HEK293 (cell line): Measurements from ENCODE around the gene ALDH2.
A peak's percentile ranks its signal among the peaks of the same experiment; 100 is the strongest.

Experiments used
- CTCF ChIA-PET: fragments of 350-600 bp; formaldehyde crosslinking; extraction: SDS; loops from one replicate; lab custom pipeline; 2021; ENCODE audit warnings: antibody characterized with exemption; lab: Yijun Ruan, JAX
- POLR2A ChIA-PET: fragments of 300-600 bp; formaldehyde crosslinking; extraction: SDS; loops from one replicate; lab custom pipeline; 2020; ENCODE audit warnings: antibody characterized with exemption, inconsistent platforms; lab: Yijun Ruan, JAX
- H3K27ac ChIP-seq: fragments of 200-500 bp; sonication (Bioruptor generic); 2 replicates; pipeline ENCODE4 v1.5.1; 2014; ENCODE audit warnings: low read depth, low read length, control low read depth, inconsistent platforms; ENCODE audit errors: extremely low read depth
- H3K36me3 ChIP-seq, 2 experiments: fragments of 200-500 bp in 1 of 2; sonication (Bioruptor generic) in 1 of 2; 1 replicate in 1 of 2; 2 replicates in 1 of 2; pipeline ENCODE4 v1.5.1; 2014 to 2017; ENCODE audit warnings: inconsistent platforms in 2 of 2, low read length in 2 of 2; ENCODE audit not compliant: control insufficient read depth in 2 of 2, insufficient read depth in 1 of 2
- H3K4me1 ChIP-seq: fragments of 200-500 bp; sonication (Bioruptor generic); 2 replicates; pipeline ENCODE4 v1.5.1; 2014; ENCODE audit warnings: mild to moderate bottlenecking, low read length, inconsistent platforms; ENCODE audit not compliant: control insufficient read depth, insufficient read depth
- H3K4me3 ChIP-seq: 2 replicates; pipeline ENCODE4 v1.5.1; 2011; ENCODE audit warnings: low read depth, mild to moderate bottlenecking, control low read depth, low read length, moderate library complexity
- H3K9me3 ChIP-seq: fragments of 200-500 bp; sonication (Bioruptor generic); 2 replicates; pipeline ENCODE4 v1.5.1; 2014; ENCODE audit warnings: low read depth, low read length, inconsistent platforms; ENCODE audit not compliant: control insufficient read depth, insufficient read depth
- GLI2 ChIP-seq: fragments of 450-650 bp; formaldehyde crosslinking; IDR thresholded peaks from 2 replicates; pipeline ENCODE4; 2017; ENCODE audit warnings: missing biosample characterization, missing genetic modification characterization, low read depth, borderline replicate concordance
- KLF17 ChIP-seq: fragments of 450-650 bp; formaldehyde crosslinking; IDR thresholded peaks from 2 replicates; pipeline ENCODE4 v1.5.1; 2016; ENCODE audit warnings: missing biosample characterization, missing genetic modification characterization
- MYNN ChIP-seq: fragments of 450-650 bp; formaldehyde crosslinking; IDR thresholded peaks from 2 replicates; pipeline ENCODE4 v1.5.1; 2016; ENCODE audit warnings: missing biosample characterization, missing genetic modification characterization, borderline replicate concordance
- PRDM10 ChIP-seq: fragments of 450-650 bp; formaldehyde crosslinking; IDR thresholded peaks from 2 replicates; pipeline ENCODE4 v1.5.1; 2016; ENCODE audit warnings: missing biosample characterization, missing genetic modification characterization
- SCRT1 ChIP-seq: fragments of 450-650 bp; formaldehyde crosslinking; IDR thresholded peaks from 2 replicates; pipeline ENCODE4 v1.5.1; 2016; ENCODE audit warnings: missing biosample characterization, missing genetic modification characterization, borderline replicate concordance
- SP3 ChIP-seq: fragments of 450-650 bp; formaldehyde crosslinking; IDR thresholded peaks from 2 replicates; pipeline ENCODE4 v1.5.1; 2016; ENCODE audit warnings: missing biosample characterization, missing genetic modification characterization
- YY1 ChIP-seq: fragments of 450-650 bp; formaldehyde crosslinking; IDR thresholded peaks from 2 replicates; pipeline ENCODE4 v1.5.1; 2018; ENCODE audit warnings: missing biosample characterization, missing genetic modification characterization
- ZFP69B ChIP-seq: fragments of 450-650 bp; formaldehyde crosslinking; IDR thresholded peaks from 2 replicates; pipeline ENCODE4 v1.5.1; 2016; ENCODE audit warnings: missing biosample characterization, missing genetic modification characterization
- ZNF24 ChIP-seq: fragments of 450-650 bp; formaldehyde crosslinking; IDR thresholded peaks from 2 replicates; pipeline ENCODE4 v1.5.1; 2016; ENCODE audit warnings: missing biosample characterization, missing genetic modification characterization
- ZNF280D ChIP-seq: fragments of 450-650 bp; formaldehyde crosslinking; IDR thresholded peaks from 2 replicates; pipeline ENCODE4 v1.5.1; 2016; ENCODE audit warnings: missing biosample characterization, missing genetic modification characterization
- ZNF311 ChIP-seq: fragments of 450-650 bp; formaldehyde crosslinking; IDR thresholded peaks from 2 replicates; pipeline ENCODE4 v1.5.1; 2017; ENCODE audit warnings: missing biosample characterization, missing genetic modification characterization, borderline replicate concordance
- ZNF394 ChIP-seq: fragments of 450-650 bp; formaldehyde crosslinking; IDR thresholded peaks from 2 replicates; pipeline ENCODE4 v1.5.1; 2016; ENCODE audit warnings: missing biosample characterization, missing genetic modification characterization, mild to moderate bottlenecking, moderate library complexity, borderline replicate concordance
- ZNF548 ChIP-seq: fragments of 450-650 bp; formaldehyde crosslinking; IDR thresholded peaks from 2 replicates; pipeline ENCODE4 v1.5.1; 2016; ENCODE audit warnings: missing biosample characterization, missing genetic modification characterization
- ZNF639 ChIP-seq: fragments of 450-650 bp; formaldehyde crosslinking; IDR thresholded peaks from 2 replicates; pipeline ENCODE4 v1.5.1; 2016; ENCODE audit warnings: missing biosample characterization, missing genetic modification characterization
- ZNF645 ChIP-seq: fragments of 450-650 bp; formaldehyde crosslinking; IDR thresholded peaks from 2 replicates; pipeline ENCODE4; 2016; ENCODE audit warnings: missing biosample characterization, missing genetic modification characterization
- ZNF660 ChIP-seq: fragments of 450-650 bp; IDR thresholded peaks from 2 replicates; pipeline ENCODE4 v1.5.1; 2018; ENCODE audit warnings: missing biosample characterization, mild to moderate bottlenecking, missing genetic modification characterization
- ZNF707 ChIP-seq: fragments of 450-650 bp; formaldehyde crosslinking; IDR thresholded peaks from 2 replicates; pipeline ENCODE4 v1.5.1; 2016; ENCODE audit warnings: missing biosample characterization, missing genetic modification characterization
- ZNF792 ChIP-seq: fragments of 450-650 bp; formaldehyde crosslinking; IDR thresholded peaks from 2 replicates; pipeline ENCODE4 v1.5.1; 2016; ENCODE audit warnings: missing biosample characterization, missing genetic modification characterization

ALDH2 gene

GRCh38 chr12:111780615-111781014 is 13.9 kb downstream of the ALDH2 start (continued):
- TF ChIP-seq SCRT1 (no peak), ZNF707 (tag by site-specific recombination) (no peak)

- CTCF ChIA-PET, result interaction anchor here (0.6 kb wide), 1 partner anchor 390 kb away, joined by 3 read pairs; no protein-coding TSS in a partner anchor
- Histone ChIP-seq H3K36me3 (peaks cover 11 to 52% of the 10 kb centered on the region in 2 experiments; a peak in 2 of 3 replicates), H3K9me3 (no peaks in the 10 kb centered on the region; the same call in 1 of the 2 replicates), H3K4me1 (peaks cover under 1% of the 10 kb centered on the region; the same call in 1 of the 2 replicates), H3K27ac (no peak overlapping the region)
- POLR2A ChIA-PET, result no interaction called here
- no peak for TF ChIP-seq ZNF311
- no peak for TF ChIP-seq PRDM10 (tag by site-specific recombination)
- TF ChIP-seq ZNF394, result no peak
- 0 out of 2 replicates have a peak, but pooled peaks have one; percentile 35 for TF ChIP-seq YY1
- peak; percentile 78; the same call in 1 of the 2 replicates for TF ChIP-seq ZNF280D (tag by site-specific recombination)
- TF ChIP-seq, all 188 proteins: peak for 2
- no peak overlapping the region for H3K4me3 ChIP-seq
Observed at GRCh38 chr12:111781085-111781658, 14.4 kb downstream of the ALDH2 start.

GRCh38 chr12:111783046-111783445 is 16.3 kb downstream of the ALDH2 start:
- Histone ChIP-seq H3K27ac (no peak overlapping the region), H3K4me3 (no peak overlapping the region), H3K36me3 (peaks cover 11 to 54% of the 10 kb centered on the region in 2 experiments; a peak in 2 of 3 replicates), H3K9me3 (no peaks in the 10 kb centered on the region; the same call in 1 of the 2 replicates), H3K4me1 (no peaks in the 10 kb centered on the region)
- CTCF ChIA-PET, result interaction anchor here (0.8 kb wide), 1 partner anchor 386 kb away, joined by 3 read pairs; no protein-coding TSS in a partner anchor
- POLR2A ChIA-PET, result no interaction called here
- TF ChIP-seq ZNF639 (tag by site-specific recombination) (no peak), ZNF548 (no peak), ZFP69B (tag by site-specific recombination) (no peak), ZNF24 (no peak), ZNF660 (tag by site-specific recombination) (no peak), KLF17 (tag by site-specific recombination) (no peak), ZNF792 (tag by site-specific recombination) (no peak), GLI2 (tag by site-specific recombination) (no peak), MYNN (tag by site-specific recombination) (no peak), ZNF645 (tag by site-specific recombination) (no peak), SP3 (no peak)
